ENCODE results near the gene LRRC47. TPM values are rescaled to one million over a fixed set of nuclear protein-coding genes. Genes with fewer than 3 reads are reported as not detected.

The LRRC47 gene
- total RNA-seq (ENCODE audit: low replicate concordance), result 22.9 and 37.8 TPM in 2 replicates

GRCh38 chr1:3796215-3797061 is at the start of gene LRRC47:
TSS of gene LRRC47 (minus strand) at chr1:3796498. CDS start at chr1:3796476, 22 bp downstream.
- H3K4me3 ChIP-seq (ENCODE audit: low read depth, low read length), result peak within 1 kb of the TSS; percentile 88
- DNase-seq (ENCODE audit: low read depth), result peak; percentile 89
- no peak for TF ChIP-seq CTCF (IDR thresholded peaks at IDR 0.05; ENCODE audit: insufficient read depth, low read length)

- no peak for DNase-seq (ENCODE audit: low read depth)
- no peak for TF ChIP-seq CTCF (IDR thresholded peaks at IDR 0.05; ENCODE audit: insufficient read depth, low read length)
- H3K4me3 ChIP-seq (ENCODE audit: low read depth, low read length), result no peak overlapping the region
These were observed 46.6 kb upstream of the LRRC47 start for GRCh38 chr1:3842912-3843311.

- H3K4me3 ChIP-seq (ENCODE audit: low read depth, low read length), result no peak overlapping the region
- no peak for TF ChIP-seq CTCF (IDR thresholded peaks at IDR 0.05; ENCODE audit: insufficient read depth, low read length)
- DNase-seq (ENCODE audit: low read depth), result no peak
These were observed 45.2 kb upstream of the LRRC47 start for GRCh38 chr1:3841491-3841890.

- TF ChIP-seq CTCF (IDR thresholded peaks at IDR 0.05; ENCODE audit: insufficient read depth, low read length), result no peak
- no peak for DNase-seq (ENCODE audit: low read depth)
- H3K4me3 ChIP-seq (ENCODE audit: low read depth, low read length), result no peak overlapping the region
These were observed 42.5 kb upstream of the LRRC47 start for GRCh38 chr1:3838788-3839187.

GRCh38 chr1:3837685-3838084 is 41.4 kb upstream of the LRRC47 start:
- H3K4me3 ChIP-seq (ENCODE audit: low read depth, low read length), result no peak overlapping the region
- no peak for DNase-seq (ENCODE audit: low read depth)
- no peak for TF ChIP-seq CTCF (IDR thresholded peaks at IDR 0.05; ENCODE audit: insufficient read depth, low read length)

- no peak for DNase-seq (ENCODE audit: low read depth)
- TF ChIP-seq CTCF (IDR thresholded peaks at IDR 0.05; ENCODE audit: insufficient read depth, low read length), result no peak
- no peak overlapping the region for H3K4me3 ChIP-seq (ENCODE audit: low read depth, low read length)
These were observed 40.9 kb upstream of the LRRC47 start for GRCh38 chr1:3837200-3837599.
